Measurements from ENCODE around the gene SYNE2. TPM values are rescaled to one million over a fixed set of nuclear protein-coding genes. Genes with fewer than 3 reads are reported as not detected.

SYNE2 gene
- total and polyA plus RNA-seq, 2 donors (not counting 3 experiments of a cell fraction or from before 2014, with no cell fraction given): 16.0 to 53.7 TPM

- BruUV-seq (replicated peaks): no TSS peak
- no peaks in the 10 kb centered on the region for H3K79me2 ChIP-seq (ENCODE audit: control insufficient read depth, insufficient read depth, low read length)
- TF ChIP-seq POLR2AphosphoS5 (IDR thresholded peaks at IDR 0.05; ENCODE audit: insufficient read depth, low read depth, low read length) (no peak), JUN (IDR thresholded peaks at IDR 0.05; ENCODE audit: borderline replicate concordance, insufficient read depth, insufficient read length, low read depth) (no peak), GATA2 (IDR thresholded peaks at IDR 0.05; ENCODE audit: insufficient read depth, insufficient read length, low read depth, low read length) (no peak), MAX (IDR thresholded peaks at IDR 0.05; ENCODE audit: insufficient read depth, insufficient read length) (no peak), EZH2 (IDR thresholded peaks at IDR 0.05; ENCODE audit: borderline replicate concordance, low read depth, low read length, severe bottlenecking) (no peak), MYC (IDR thresholded peaks at IDR 0.05; ENCODE audit: low read depth, low read length) (no peak), CTCF (IDR thresholded peaks at IDR 0.05; ENCODE audit: extremely low read depth in 1 of 2, insufficient read depth in 1 of 2, low read depth in 1 of 2, low read length in 2 of 2) (no peak), FOS (IDR thresholded peaks at IDR 0.05; ENCODE audit: borderline replicate concordance, insufficient read depth, low read length) (no peak), POLR2A (IDR thresholded peaks at IDR 0.05; ENCODE audit: low read depth, low read length) (no peak)
- peaks cover 5% of the 10 kb centered on the region for H3K4me1 ChIP-seq (ENCODE audit: control insufficient read depth, extremely low read depth, insufficient read depth, low read length)
- H3K27ac ChIP-seq (ENCODE audit: insufficient read depth, low read depth, low read length): no peak overlapping the region
- no peak overlapping the region for H3K4me2 ChIP-seq (ENCODE audit: insufficient read depth, low read length)
- no peak overlapping the region for H3K4me3 ChIP-seq (replicated peaks in 1 of 3; ENCODE audit: insufficient read depth in 1 of 3, low read depth in 1 of 3, low read length in 3 of 3)
- POLR2A ChIA-PET: no interaction called here
- peaks cover 0 to 3% of the 10 kb centered on the region in 2 experiments for H3K36me3 ChIP-seq (ENCODE audit: control insufficient read depth in 2 of 2, extremely low read depth in 1 of 2, insufficient read depth in 2 of 2, low read length in 2 of 2)
- H3K9me1 ChIP-seq (replicated peaks; ENCODE audit: control insufficient read depth, extremely low read depth, insufficient read depth, low read length): no peaks in the 10 kb centered on the region
- H2AFZ ChIP-seq (ENCODE audit: low read depth, low read length): no peak overlapping the region
- CTCF ChIA-PET: interaction anchor here (0.9 to 4.2 kb wide), 5 partner anchors 15 to 309 kb away, joined by 3 to 23 read pairs (median 6); no protein-coding TSS in a partner anchor
- no peaks in the 10 kb centered on the region for H3K9me3 ChIP-seq (replicated peaks; ENCODE audit: control insufficient read depth, insufficient read depth, low read length)
- intact Hi-C loops (cut with micrococcal nuclease): loop anchor here (10.0 kb wide), 2 partner anchors 140 to 190 kb away; partner anchors contain the start of gene SYNE2
- H3K9ac ChIP-seq (replicated peaks; ENCODE audit: extremely low read depth, insufficient read depth, low read length): no peak overlapping the region
- H3K27me3 ChIP-seq (ENCODE audit: control insufficient read depth in 2 of 2, insufficient read depth in 2 of 2, low read length in 2 of 2): no peaks in the 10 kb centered on the region
- no peak for DNase-seq (ENCODE audit: low read depth, low spot score)
- FAIRE-seq: no peak
- H4K20me1 ChIP-seq (replicated peaks; ENCODE audit: control insufficient read depth, extremely low read depth, insufficient read depth, low read length): no peaks in the 10 kb centered on the region
- dilution Hi-C loops (cut with MboI; ENCODE audit: extremely low pct_ligation_motif_present, low sequenced_read_pairs): no loop called here
Measured at GRCh38 chr14:63995285-63995684, 142.5 kb downstream of the SYNE2 start.

Measured in endothelial cell of umbilical vein (primary cell).